Loucy (cell line): ENCODE data around the gene C6orf52.

Source experiments
- H2AFZ ChIP-seq: fragments of 200-600 bp; sonication (generic); 2 replicates; pipeline ENCODE4 v1.6.0; 2016; ENCODE audit warnings: antibody characterized with exemption, mild to moderate bottlenecking, low read length, moderate library complexity
- H3F3A ChIP-seq: fragments of 200-600 bp; 2 replicates; pipeline ENCODE4 v1.6.0; 2016; ENCODE audit warnings: antibody characterized with exemption, low read depth, mild to moderate bottlenecking
- H3K27me3 ChIP-seq: fragments of 200-600 bp; sonication (generic); 2 replicates; pipeline ENCODE4 v1.6.1; 2014; ENCODE audit warnings: low read length, mild to moderate bottlenecking; ENCODE audit not compliant: insufficient read depth, poor library complexity, severe bottlenecking
- H3K36me3 ChIP-seq: fragments of 200-600 bp; sonication (generic); 2 replicates; pipeline ENCODE4 v1.6.1; 2016; ENCODE audit warnings: low read length; ENCODE audit not compliant: insufficient read depth
- H3K4me1 ChIP-seq: fragments of 200-600 bp; sonication (generic); 2 replicates; pipeline ENCODE4 v1.5.1; 2014; ENCODE audit warnings: low read length, mild to moderate bottlenecking; ENCODE audit not compliant: insufficient read depth, poor library complexity, severe bottlenecking
- H3K4me2 ChIP-seq: fragments of 200-600 bp; sonication (generic); 2 replicates; pipeline ENCODE4 v1.6.0; 2014; ENCODE audit warnings: antibody characterized with exemption, low read length, low read depth, mild to moderate bottlenecking; ENCODE audit not compliant: poor library complexity, severe bottlenecking
- H3K4me3 ChIP-seq: fragments of 200-600 bp; sonication (generic); 2 replicates; pipeline ENCODE4 v1.5.1; 2014; ENCODE audit warnings: low read length, mild to moderate bottlenecking, mixed read lengths; ENCODE audit not compliant: poor library complexity, severe bottlenecking
- H3K79me2 ChIP-seq: fragments of 200-600 bp; sonication (generic); 2 replicates; pipeline ENCODE4 v1.6.1; 2014; ENCODE audit warnings: low read length; ENCODE audit not compliant: insufficient read depth
- H3K9ac ChIP-seq: fragments of 200-600 bp; sonication (generic); 2 replicates; pipeline ENCODE4 v1.6.0; 2014; ENCODE audit warnings: mild to moderate bottlenecking, low read depth, low read length, moderate library complexity; ENCODE audit not compliant: poor library complexity, severe bottlenecking
- H3K9me2 ChIP-seq: fragments of 200-600 bp; sonication (generic); replicated peaks from 2 replicates; pipeline ENCODE4 v1.6.1; 2016; ENCODE audit warnings: low read depth, low read length, mixed read lengths
- H3K9me3 ChIP-seq: fragments of 200-600 bp; sonication (generic); 2 replicates; pipeline ENCODE4 v1.6.1; 2014; ENCODE audit warnings: mild to moderate bottlenecking, antibody characterized with exemption, low read length, low read depth; ENCODE audit not compliant: insufficient read depth
- H4K20me1 ChIP-seq: fragments of 200-600 bp; sonication (generic); 2 replicates; pipeline ENCODE4 v1.6.0; 2014; ENCODE audit warnings: antibody characterized with exemption, low read length, mild to moderate bottlenecking; ENCODE audit not compliant: insufficient read depth, poor library complexity, severe bottlenecking
- EZH2phosphoT487 ChIP-seq: fragments of 200-600 bp; IDR thresholded peaks from 2 replicates; pipeline ENCODE4 v1.6.1; 2018; ENCODE audit warnings: antibody characterized with exemption, mild to moderate bottlenecking, moderate library complexity, borderline replicate concordance
- TF ChIP-seq, protein P1 (sequence below): fragments of 200-600 bp; sonication (generic); conservative IDR thresholded peaks from 2 replicates; pipeline ENCODE4 v1.5.1; 2014; ENCODE audit warnings: mild to moderate bottlenecking, antibody characterized with exemption, low read length

C6orf52 gene

DNA sequence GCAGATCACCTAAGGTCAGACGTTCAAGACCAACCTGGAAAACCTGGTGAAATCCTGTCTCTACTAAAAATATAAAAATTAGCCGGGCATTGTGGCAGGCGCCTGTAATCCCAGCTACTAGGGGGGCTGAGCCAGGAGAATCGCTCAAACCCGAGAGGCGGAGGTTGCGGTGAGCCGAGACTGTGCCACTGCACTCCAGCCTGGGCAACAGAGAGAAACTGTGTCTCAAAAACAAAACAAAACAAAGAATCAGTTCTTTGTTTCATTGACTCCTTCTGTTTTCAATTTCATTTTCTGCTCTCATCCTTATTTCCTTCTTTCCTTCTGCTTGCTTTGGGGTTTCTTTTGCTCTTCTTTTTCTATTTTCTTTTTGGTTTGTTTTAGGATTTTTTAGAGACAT is 19.5 kb upstream of the C6orf52 start:
- Histone ChIP-seq H3K9ac (no peak overlapping the region), H2AFZ (no peak overlapping the region), H3K36me3 (peaks cover 15% of the 10 kb centered on the region; the same call in 1 of the 2 replicates), H3K4me2 (no peak overlapping the region), H3K79me2 (no peaks in the 10 kb centered on the region), H3K9me2 (no peaks in the 10 kb centered on the region), H3F3A (no peaks in the 10 kb centered on the region), H3K4me1 (peaks cover under 1% of the 10 kb centered on the region), H3K9me3 (no peaks in the 10 kb centered on the region), H3K27me3 (no peaks in the 10 kb centered on the region), H3K4me3 (no peak overlapping the region), H4K20me1 (no peaks in the 10 kb centered on the region)
- TF ChIP-seq, protein P1, sequence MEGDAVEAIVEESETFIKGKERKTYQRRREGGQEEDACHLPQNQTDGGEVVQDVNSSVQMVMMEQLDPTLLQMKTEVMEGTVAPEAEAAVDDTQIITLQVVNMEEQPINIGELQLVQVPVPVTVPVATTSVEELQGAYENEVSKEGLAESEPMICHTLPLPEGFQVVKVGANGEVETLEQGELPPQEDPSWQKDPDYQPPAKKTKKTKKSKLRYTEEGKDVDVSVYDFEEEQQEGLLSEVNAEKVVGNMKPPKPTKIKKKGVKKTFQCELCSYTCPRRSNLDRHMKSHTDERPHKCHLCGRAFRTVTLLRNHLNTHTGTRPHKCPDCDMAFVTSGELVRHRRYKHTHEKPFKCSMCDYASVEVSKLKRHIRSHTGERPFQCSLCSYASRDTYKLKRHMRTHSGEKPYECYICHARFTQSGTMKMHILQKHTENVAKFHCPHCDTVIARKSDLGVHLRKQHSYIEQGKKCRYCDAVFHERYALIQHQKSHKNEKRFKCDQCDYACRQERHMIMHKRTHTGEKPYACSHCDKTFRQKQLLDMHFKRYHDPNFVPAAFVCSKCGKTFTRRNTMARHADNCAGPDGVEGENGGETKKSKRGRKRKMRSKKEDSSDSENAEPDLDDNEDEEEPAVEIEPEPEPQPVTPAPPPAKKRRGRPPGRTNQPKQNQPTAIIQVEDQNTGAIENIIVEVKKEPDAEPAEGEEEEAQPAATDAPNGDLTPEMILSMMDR, result no peak
- no peak for TF ChIP-seq EZH2phosphoT487

GRCh38 chr6:10696655-10697054 is 2.2 kb upstream of the C6orf52 start:
- H3K4me2 ChIP-seq, result peak overlapping the region; percentile 98
- peak overlapping the region; percentile 86 for H3K4me3 ChIP-seq

DNA sequence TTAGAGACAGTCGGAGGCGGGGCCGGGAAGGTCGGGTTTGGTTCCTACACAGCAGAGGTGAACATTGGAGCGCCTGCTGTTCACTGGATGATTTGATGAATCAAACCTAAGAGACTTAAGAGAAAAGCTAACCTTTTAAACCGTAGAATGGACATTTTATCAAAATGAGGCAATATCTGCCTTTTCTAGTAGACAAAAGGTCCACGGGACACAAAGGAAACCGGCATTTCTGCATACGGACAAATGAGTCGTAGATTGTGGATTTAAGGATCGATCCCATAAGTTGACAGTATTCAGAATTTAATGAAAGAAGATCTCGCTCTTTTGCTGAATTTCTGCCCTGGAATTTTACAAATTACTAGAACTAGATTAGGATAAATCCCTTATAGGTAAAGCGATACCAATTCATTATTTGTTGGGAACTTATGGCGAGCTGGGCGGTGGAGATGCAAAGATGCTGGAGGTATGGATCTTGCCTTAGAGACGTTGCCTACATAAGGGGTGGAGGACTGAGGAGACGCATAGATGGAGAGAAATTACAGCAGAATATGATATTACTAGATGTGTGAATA is 756 bp upstream of the C6orf52 start:
- H3K79me2 ChIP-seq, result peaks cover 49% of the 10 kb centered on the region

More at GRCh38 chr6:10696655-10697054, 2.2 kb upstream of the C6orf52 start:
- Histone ChIP-seq H4K20me1 (no peaks in the 10 kb centered on the region), H3K36me3 (no peaks in the 10 kb centered on the region), H3K9ac (peak overlapping the region; percentile 82), H3F3A (no peaks in the 10 kb centered on the region), H2AFZ (no peak overlapping the region), H3K27me3 (no peaks in the 10 kb centered on the region), H3K4me1 (peaks cover 25% of the 10 kb centered on the region), H3K9me3 (no peaks in the 10 kb centered on the region), H3K79me2 (peaks cover 55% of the 10 kb centered on the region), H3K9me2 (no peaks in the 10 kb centered on the region)
- no peak for TF ChIP-seq EZH2phosphoT487
- TF ChIP-seq, protein P1, result no peak

More for the DNA sequence above, 756 bp upstream of the C6orf52 start:
- Histone ChIP-seq H3K4me2 (peak overlapping the region; percentile 98), H3K9me3 (no peaks in the 10 kb centered on the region), H3K27me3 (no peaks in the 10 kb centered on the region), H3K9ac (peak overlapping the region; percentile 82), H4K20me1 (no peaks in the 10 kb centered on the region), H3K4me3 (peak overlapping the region; percentile 86), H3F3A (no peaks in the 10 kb centered on the region), H3K36me3 (no peaks in the 10 kb centered on the region), H3K9me2 (no peaks in the 10 kb centered on the region), H2AFZ (peak overlapping the region; percentile 85), H3K4me1 (peaks cover 25% of the 10 kb centered on the region)
- TF ChIP-seq, protein P1, result no peak
- TF ChIP-seq EZH2phosphoT487, result no peak
